ENCODE data around the gene RFTN1. TPM values are rescaled to one million over a fixed set of nuclear protein-coding genes. Genes with fewer than 3 reads are reported as not detected.

The RFTN1 gene
- total and polyA plus RNA-seq, 2 of the 8 experiments (the other 6 are each of a cell fraction or from before 2014, with no cell fraction given): 4.6 to 6.7 TPM

GRCh38 chr3:16320711-16321110, 192.8 kb downstream of the RFTN1 start (continued):
- no peak for TF ChIP-seq RFX5 (IDR thresholded peaks at IDR 0.05; ENCODE audit: borderline replicate concordance, low read depth, low read length)

All from H1 (cell line).